HG02678 (cell line): Measurements from ENCODE around the gene RCC1.
"Not testable (repeated sequence)": the region's sequence is repeated elsewhere in the genome, so short reads cannot be mapped to it uniquely, and the experiment has no call there.

Source experiments
- ATAC-seq: cut with Tn5 transposase; IDR thresholded peaks from one replicate; pipeline ENCODE4 v1.9.1; 2021; ENCODE audit warnings: mild to moderate bottlenecking, moderate library complexity; ENCODE audit not compliant: unreplicated experiment

RCC1 gene

GRCh38 chr1:28505406-28506187 lies at the start of gene RCC1:
Gene RCC1 (plus strand): TSS chr1:28506043. CDS start chr1:28529867, 23,824 bp downstream.
- peak; percentile 78 for ATAC-seq

- no peak for ATAC-seq
Measured at GRCh38 chr1:28456078-28456477, 49.8 kb upstream of the RCC1 start.

- no peak for ATAC-seq
Measured at GRCh38 chr1:28457678-28458077, 48.2 kb upstream of the RCC1 start.

GRCh38 chr1:28458237-28459228 lies 47.3 kb upstream of the RCC1 start:
- no peak for ATAC-seq

GRCh38 chr1:28466226-28466778 lies 39.5 kb upstream of the RCC1 start:
- ATAC-seq: no peak

GRCh38 chr1:28470146-28470545 lies 35.7 kb upstream of the RCC1 start:
- no peak for ATAC-seq

- ATAC-seq: not testable (repeated sequence)
Measured at GRCh38 chr1:28479497-28479896, 26.3 kb upstream of the RCC1 start.

GRCh38 chr1:28480308-28480707 lies 25.5 kb upstream of the RCC1 start:
- ATAC-seq: no peak

- no peak for ATAC-seq
Measured at GRCh38 chr1:28482138-28482537, 23.7 kb upstream of the RCC1 start.

GRCh38 chr1:28482702-28483101 lies 23.1 kb upstream of the RCC1 start:
- ATAC-seq: no peak

- ATAC-seq: no peak
Measured at GRCh38 chr1:28494737-28495136, 11.1 kb upstream of the RCC1 start.

GRCh38 chr1:28499553-28499952 lies 6.3 kb upstream of the RCC1 start:
- no peak for ATAC-seq

- no peak for ATAC-seq
Measured at GRCh38 chr1:28501925-28502324, 3.9 kb upstream of the RCC1 start.

- no peak for ATAC-seq
Measured at GRCh38 chr1:28503117-28503516, 2.7 kb upstream of the RCC1 start.

- ATAC-seq: no peak
Measured at GRCh38 chr1:28506907-28507246, 1.0 kb downstream of the RCC1 start.

GRCh38 chr1:28507247-28507645 lies 1.4 kb downstream of the RCC1 start:
- ATAC-seq: no peak

- ATAC-seq: no peak
Measured at GRCh38 chr1:28507646-28508434, 2.0 kb downstream of the RCC1 start.

- ATAC-seq: no peak
Measured at GRCh38 chr1:28508435-28508754, 2.6 kb downstream of the RCC1 start.

GRCh38 chr1:28509705-28510272 lies 3.9 kb downstream of the RCC1 start:
- no peak for ATAC-seq

- ATAC-seq: no peak
Measured at GRCh38 chr1:28510273-28510969, 4.6 kb downstream of the RCC1 start.
